Measurements from ENCODE around the gene EPG5. TPM values are rescaled to one million over a fixed set of nuclear protein-coding genes. Genes with fewer than 3 reads are reported as not detected.

The EPG5 gene, protein sequence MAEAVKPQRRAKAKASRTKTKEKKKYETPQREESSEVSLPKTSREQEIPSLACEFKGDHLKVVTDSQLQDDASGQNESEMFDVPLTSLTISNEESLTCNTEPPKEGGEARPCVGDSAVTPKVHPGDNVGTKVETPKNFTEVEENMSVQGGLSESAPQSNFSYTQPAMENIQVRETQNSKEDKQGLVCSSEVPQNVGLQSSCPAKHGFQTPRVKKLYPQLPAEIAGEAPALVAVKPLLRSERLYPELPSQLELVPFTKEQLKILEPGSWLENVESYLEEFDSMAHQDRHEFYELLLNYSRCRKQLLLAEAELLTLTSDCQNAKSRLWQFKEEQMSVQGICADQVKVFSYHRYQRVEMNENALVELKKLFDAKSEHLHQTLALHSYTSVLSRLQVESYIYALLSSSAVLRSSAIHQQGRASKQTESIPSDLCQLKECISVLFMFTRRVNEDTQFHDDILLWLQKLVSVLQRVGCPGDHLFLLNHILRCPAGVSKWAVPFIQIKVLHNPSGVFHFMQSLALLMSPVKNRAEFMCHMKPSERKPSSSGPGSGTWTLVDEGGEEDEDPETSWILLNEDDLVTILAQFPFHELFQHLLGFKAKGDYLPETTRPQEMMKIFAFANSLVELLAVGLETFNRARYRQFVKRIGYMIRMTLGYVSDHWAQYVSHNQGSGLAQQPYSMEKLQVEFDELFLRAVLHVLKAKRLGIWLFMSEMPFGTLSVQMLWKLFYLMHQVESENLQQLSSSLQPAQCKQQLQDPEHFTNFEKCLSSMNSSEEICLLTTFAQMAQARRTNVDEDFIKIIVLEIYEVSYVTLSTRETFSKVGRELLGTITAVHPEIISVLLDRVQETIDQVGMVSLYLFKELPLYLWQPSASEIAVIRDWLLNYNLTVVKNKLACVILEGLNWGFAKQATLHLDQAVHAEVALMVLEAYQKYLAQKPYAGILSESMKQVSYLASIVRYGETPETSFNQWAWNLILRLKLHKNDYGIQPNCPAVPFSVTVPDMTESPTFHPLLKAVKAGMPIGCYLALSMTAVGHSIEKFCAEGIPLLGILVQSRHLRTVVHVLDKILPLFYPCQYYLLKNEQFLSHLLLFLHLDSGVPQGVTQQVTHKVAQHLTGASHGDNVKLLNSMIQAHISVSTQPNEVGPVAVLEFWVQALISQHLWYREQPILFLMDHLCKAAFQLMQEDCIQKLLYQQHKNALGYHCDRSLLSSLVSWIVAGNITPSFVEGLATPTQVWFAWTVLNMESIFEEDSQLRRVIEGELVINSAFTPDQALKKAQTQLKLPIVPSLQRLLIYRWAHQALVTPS (N-terminal part only)
- total RNA-seq (10 to 100 TPM; 49.0 to 53.5 TPM), polyA plus RNA-seq (1 to 10 TPM; 2.8 to 4.7 (median 3.8) TPM), total RNA-seq (44.8 to 130 (median 111) reads per million in 6 experiments)

DNA sequence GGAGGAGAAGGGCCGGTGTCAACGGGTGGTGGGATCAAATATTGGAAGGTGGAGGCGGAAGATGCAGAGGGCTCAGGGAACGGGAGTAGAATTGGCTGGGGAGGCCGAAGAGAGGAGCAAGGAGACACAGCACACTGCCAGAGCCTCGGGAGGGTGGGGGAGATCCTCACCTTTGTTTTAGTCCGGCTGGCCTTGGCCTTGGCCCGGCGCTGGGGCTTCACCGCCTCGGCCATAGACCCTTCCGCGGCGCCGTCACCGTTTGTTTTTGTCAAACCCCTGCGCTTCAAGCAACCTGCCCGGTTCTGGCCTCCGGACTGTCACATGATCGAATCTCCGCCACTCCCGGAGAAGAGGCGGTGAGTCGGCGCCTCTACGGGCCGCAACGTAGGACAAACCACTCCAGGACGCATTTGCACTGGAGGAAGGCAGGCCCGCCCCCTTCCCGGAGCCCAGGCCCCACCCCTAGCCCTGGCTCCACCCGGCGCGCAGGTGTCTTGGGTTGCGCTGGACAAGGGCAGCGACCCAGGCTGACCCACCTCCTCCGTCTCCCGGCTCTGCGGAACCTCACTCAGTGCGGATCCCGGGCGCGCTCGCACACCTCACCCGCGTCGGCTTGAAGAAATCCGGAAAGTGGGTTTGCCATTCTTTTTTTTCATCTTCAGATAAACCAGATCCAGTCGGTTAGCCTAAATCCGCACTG lies at the start of gene EPG5:
TSS of gene EPG5 (minus strand) at position 323 of the 700 bp plus-strand sequence. CDS start at position 233, 90 bp downstream.
- Mint-ChIP-seq H3K4me1 (peaks cover 25 to 52% (median 44%) of the 10 kb centered on the region in 4 donors), H3K9me3 (no peaks in the 10 kb centered on the region), H3K27ac (peak within 1 kb of the TSS; percentile 86 to 98 (median 96)), H3K36me3 (peaks cover 0 to 14% (median 5%) of the 10 kb centered on the region in 3 donors), H3K4me3 (peak within 1 kb of the TSS; percentile 94 to 99 (median 98)), H3K27me3 (no peaks in the 10 kb centered on the region)
- peak; percentile 86 to 93 for ATAC-seq
- POLR2A ChIA-PET: no interaction called here
- peak; percentile 79 to 94 (median 88) for DNase-seq

DNA sequence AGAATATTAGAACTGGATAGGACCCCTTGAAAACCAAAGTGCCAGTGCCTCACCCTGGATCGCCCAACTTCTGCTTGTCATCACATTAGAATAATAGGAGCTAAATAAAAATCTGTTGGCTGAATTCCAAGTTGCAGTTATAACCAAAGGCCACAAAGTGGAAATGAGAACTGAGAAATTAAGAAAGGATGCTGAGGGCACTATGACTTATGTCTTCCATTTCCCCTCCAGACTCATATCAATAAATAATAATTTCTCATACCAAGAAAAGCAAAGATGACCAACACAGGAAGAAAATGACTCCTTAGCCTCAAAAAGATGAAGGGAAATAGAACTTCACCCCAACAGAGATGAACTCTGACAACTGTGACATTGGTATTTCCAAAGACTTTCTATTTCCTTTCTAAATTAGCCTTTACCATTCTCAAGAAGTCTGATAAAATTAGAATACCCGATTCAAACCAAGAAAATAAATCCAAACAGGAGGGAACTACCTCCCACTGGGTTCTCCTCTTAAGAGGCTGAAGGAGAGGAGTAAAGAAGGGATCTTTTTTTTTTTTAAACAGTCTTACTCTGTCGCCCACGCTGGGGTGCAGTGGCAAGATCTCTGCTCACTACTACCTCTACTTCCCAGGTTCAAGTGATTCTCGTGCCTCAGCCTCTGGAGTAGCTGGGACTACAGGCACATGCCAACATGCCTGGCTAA lies 46.5 kb upstream of the EPG5 start:
- DNase-seq (no peak), ATAC-seq (no peak)
- Mint-ChIP-seq H3K9me3 (no peaks in the 10 kb centered on the region), H3K27ac (no peak overlapping the region), H3K36me3 (peaks cover 0 to 32% (median 23%) of the 10 kb centered on the region in 3 donors), H3K27me3 (no peaks in the 10 kb centered on the region), H3K4me3 (no peak overlapping the region), H3K4me1 (peaks cover 0 to 12% (median under 1%) of the 10 kb centered on the region in 4 donors)
- POLR2A ChIA-PET: no interaction called here

DNA sequence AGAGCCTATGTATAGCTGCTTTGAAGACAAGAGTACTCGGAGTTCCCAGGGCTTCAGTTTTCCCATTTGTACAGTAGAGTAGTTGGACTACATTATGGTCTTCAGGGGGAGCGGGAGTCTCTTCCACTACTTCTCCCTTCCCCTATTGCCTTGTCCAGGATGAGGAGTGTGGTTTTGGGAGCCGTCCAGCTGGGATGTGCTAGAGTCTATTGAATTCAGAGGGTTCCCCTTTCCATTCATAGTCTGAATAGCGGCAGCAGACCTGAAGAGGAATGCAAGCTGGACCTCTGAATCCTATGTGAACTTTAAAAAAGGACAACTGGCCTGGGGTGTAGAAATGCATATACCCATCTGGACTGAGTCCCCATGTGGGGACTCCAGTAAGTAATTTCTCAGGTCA lies 43.5 kb upstream of the EPG5 start:
- H3K4me1 Mint-ChIP-seq: peaks cover 0 to 12% (median under 1%) of the 10 kb centered on the region in 4 donors
- peaks cover 0 to 37% (median 20%) of the 10 kb centered on the region in 3 donors for H3K36me3 Mint-ChIP-seq
- H3K27ac Mint-ChIP-seq: no peak overlapping the region
- ATAC-seq (no peak), DNase-seq (no peak)
- POLR2A ChIA-PET: no interaction called here
- no peak overlapping the region for H3K4me3 Mint-ChIP-seq
- no peaks in the 10 kb centered on the region for H3K9me3 Mint-ChIP-seq
- no peaks in the 10 kb centered on the region for H3K27me3 Mint-ChIP-seq

DNA sequence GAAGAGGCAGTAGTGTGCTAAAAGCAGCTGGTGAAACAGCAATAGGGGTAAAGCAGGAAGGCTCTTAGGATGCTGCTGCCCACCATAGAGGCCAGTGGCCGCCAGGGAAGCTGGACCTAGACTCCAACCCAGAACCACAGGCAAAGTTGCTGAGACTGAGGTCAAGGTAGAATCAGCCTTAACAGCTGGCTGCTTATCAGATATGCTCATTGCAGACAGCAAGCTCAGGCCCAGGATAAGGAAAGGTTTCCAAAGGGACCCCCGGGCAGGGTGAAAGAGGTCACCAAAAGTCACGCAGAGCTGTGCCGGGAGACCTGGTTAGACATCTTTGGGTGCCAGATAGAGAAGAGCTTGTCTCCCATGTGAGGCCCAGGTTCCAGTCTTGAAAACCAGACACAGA lies 42.9 kb upstream of the EPG5 start:
- Mint-ChIP-seq H3K36me3 (peaks cover 0 to 34% (median 22%) of the 10 kb centered on the region in 3 donors), H3K27me3 (no peaks in the 10 kb centered on the region), H3K4me3 (no peak overlapping the region), H3K27ac (no peak overlapping the region), H3K4me1 (peaks cover 0 to 12% (median 0%) of the 10 kb centered on the region in 4 donors), H3K9me3 (no peaks in the 10 kb centered on the region)
- POLR2A ChIA-PET: no interaction called here
- DNase-seq (no peak), ATAC-seq (no peak)

DNA sequence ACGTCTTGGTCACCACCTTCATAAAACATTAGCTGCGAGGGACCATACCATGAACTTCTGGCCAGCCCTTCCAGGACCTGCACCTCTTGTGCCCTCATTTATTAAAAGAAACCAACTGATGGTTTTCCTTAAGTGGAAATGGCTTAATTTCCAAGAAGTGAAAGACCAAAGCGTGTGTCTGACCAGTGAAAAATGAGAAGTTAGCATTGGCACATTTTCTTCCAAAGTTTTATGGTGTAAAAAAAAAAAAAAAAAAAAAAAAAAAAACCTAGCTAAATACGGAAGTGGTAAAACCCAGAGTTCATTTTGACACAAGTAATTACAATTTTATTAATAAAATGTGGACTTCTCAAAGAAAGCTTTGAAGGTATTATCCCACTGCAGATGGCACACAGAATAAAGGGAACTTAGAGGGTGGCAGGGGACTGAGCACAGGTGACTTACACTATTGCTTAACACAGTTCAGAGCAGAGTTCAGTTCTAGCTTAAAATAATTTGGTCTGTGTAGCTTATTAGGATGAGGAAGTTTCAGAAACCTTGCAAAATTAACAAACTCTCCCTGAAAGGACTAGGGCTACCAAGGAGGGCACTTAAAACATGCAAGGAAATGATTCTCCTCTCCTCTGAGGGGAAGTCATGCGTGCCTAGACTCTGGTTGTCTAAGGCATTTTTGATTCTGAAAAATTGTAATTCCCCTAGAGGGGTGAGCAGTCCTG lies 42.2 kb upstream of the EPG5 start:
- no peak overlapping the region for H3K4me3 Mint-ChIP-seq
- peaks cover 0 to 12% (median 0%) of the 10 kb centered on the region in 4 donors for H3K4me1 Mint-ChIP-seq
- no peak for DNase-seq
- no peaks in the 10 kb centered on the region for H3K27me3 Mint-ChIP-seq
- no peak overlapping the region for H3K27ac Mint-ChIP-seq
- peaks cover 0 to 34% (median 28%) of the 10 kb centered on the region in 3 donors for H3K36me3 Mint-ChIP-seq
- POLR2A ChIA-PET: no interaction called here
- ATAC-seq: no peak
- H3K9me3 Mint-ChIP-seq: no peaks in the 10 kb centered on the region

DNA sequence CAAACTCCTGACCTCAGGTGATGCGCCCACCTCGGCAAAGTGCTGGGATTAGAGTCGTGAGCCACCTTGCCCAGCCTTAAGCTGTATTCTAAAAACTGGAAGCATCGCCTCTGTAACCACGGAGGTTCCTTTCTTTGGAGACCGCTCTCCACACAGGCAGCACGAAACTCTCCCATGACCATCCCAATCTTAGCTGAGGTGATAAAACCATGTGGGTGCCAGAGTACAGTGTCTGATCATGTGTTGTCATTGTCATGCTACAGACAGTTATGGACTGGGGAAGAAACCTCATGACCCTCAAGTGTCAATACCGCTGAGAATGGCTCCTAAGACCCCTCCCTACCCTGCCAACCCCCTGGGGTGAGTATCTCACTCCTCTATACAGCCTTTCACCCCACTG lies 41.4 kb upstream of the EPG5 start:
- ATAC-seq (no peak), DNase-seq (no peak)
- Mint-ChIP-seq H3K4me3 (no peak overlapping the region), H3K36me3 (peaks cover 0 to 34% (median 28%) of the 10 kb centered on the region in 3 donors), H3K27ac (no peak overlapping the region), H3K9me3 (no peaks in the 10 kb centered on the region), H3K27me3 (no peaks in the 10 kb centered on the region), H3K4me1 (peaks cover 0 to 9% (median 0%) of the 10 kb centered on the region in 4 donors)
- POLR2A ChIA-PET: no interaction called here

DNA sequence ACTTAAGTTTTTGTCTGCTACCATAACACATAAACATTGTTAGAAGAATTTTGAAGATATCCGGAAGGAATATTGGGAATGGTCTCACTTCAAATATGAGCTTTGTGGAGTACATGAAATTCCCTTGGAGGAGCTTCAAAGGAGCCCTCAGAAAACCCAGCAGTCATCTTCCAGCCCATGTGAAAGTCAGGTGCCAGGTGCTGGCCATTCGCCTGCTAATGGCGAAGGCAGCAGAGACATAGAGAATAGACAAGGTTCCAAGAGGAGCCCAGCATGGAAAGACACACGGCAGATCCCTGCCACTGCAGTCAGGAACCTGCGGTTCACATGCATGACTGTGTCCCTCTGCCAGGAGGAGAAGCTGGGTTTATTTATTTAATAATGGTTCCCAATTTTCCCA lies 40.0 kb upstream of the EPG5 start:
- Mint-ChIP-seq H3K27ac (no peak overlapping the region), H3K36me3 (peaks cover 8 to 39% (median 33%) of the 10 kb centered on the region in 3 donors), H3K4me3 (no peak overlapping the region), H3K27me3 (no peaks in the 10 kb centered on the region), H3K9me3 (peaks cover 0 to 10% (median 4%) of the 10 kb centered on the region in 9 donors), H3K4me1 (peaks cover 0 to 8% (median 0%) of the 10 kb centered on the region in 4 donors)
- ATAC-seq (no peak), DNase-seq (no peak)
- POLR2A ChIA-PET: interaction anchor here (0.6 to 1.1 kb wide), 3 partner anchors 9 to 103 kb away, joined by 3 to 4 read pairs (median 4); no protein-coding TSS in a partner anchor

DNA sequence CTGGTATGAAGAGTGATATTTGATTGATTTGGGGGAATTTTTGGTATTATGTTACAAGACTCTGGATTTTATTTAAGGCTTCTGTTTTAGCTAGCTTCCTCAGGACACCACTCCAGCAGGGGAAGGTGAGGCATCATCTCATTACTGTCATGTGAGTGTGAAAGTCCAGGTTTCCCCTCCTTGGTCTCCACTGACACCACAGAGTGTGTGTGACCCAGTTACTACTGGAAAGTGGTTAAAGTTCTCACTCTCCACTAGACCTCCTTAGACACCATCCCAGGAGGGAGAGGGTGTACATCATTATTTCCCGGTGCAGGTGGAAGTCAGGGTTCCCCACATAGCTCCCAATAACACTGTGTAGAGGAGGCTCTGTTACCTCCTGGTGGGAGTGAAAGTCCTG lies 35.8 kb upstream of the EPG5 start:
- peaks cover 10 to 30% (median 27%) of the 10 kb centered on the region in 4 donors for H3K4me1 Mint-ChIP-seq
- H3K4me3 Mint-ChIP-seq: no peak overlapping the region
- peaks cover 8 to 26% (median 11%) of the 10 kb centered on the region in 3 donors for H3K36me3 Mint-ChIP-seq
- POLR2A ChIA-PET: interaction anchor here (0.7 to 0.9 kb wide), 2 partner anchors 9 to 126 kb away, joined by 3 read pairs; no protein-coding TSS in a partner anchor
- no peaks in the 10 kb centered on the region for H3K27me3 Mint-ChIP-seq
- no peak for DNase-seq
- ATAC-seq: no peak
- H3K9me3 Mint-ChIP-seq: peaks cover 0 to 18% (median 7%) of the 10 kb centered on the region in 9 donors
- H3K27ac Mint-ChIP-seq: peak overlapping the region in 2 of 10 donors; percentile 2 to 48

DNA sequence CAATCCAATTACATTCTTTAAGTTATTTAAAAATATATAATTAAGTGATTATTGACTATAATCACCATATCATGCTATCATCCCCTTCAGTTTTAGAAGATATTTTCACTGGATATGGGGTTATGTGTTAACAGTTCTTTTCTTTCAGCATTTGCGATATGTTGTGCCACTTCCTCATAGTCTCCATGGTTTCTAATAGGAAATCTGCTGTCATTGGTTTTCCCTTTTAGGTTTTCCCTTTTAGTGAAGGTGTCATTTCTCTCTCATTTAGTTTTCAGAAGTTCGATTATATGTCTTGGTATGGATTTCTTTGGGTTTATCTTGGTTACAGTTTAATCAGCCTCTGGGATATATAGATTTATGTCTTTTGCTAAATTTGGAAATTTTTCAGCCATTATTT lies 34.8 kb upstream of the EPG5 start:
- POLR2A ChIA-PET: no interaction called here
- peaks cover 3 to 24% (median 11%) of the 10 kb centered on the region in 3 donors for H3K36me3 Mint-ChIP-seq
- no peak for ATAC-seq
- peaks cover 0 to 18% (median 7%) of the 10 kb centered on the region in 9 donors for H3K9me3 Mint-ChIP-seq
- no peak overlapping the region for H3K4me3 Mint-ChIP-seq
- H3K4me1 Mint-ChIP-seq: peaks cover 10 to 38% (median 34%) of the 10 kb centered on the region in 4 donors
- H3K27ac Mint-ChIP-seq: peak overlapping the region in 1 of 10 donors; percentile 16
- no peak for DNase-seq
- H3K27me3 Mint-ChIP-seq: no peaks in the 10 kb centered on the region

DNA sequence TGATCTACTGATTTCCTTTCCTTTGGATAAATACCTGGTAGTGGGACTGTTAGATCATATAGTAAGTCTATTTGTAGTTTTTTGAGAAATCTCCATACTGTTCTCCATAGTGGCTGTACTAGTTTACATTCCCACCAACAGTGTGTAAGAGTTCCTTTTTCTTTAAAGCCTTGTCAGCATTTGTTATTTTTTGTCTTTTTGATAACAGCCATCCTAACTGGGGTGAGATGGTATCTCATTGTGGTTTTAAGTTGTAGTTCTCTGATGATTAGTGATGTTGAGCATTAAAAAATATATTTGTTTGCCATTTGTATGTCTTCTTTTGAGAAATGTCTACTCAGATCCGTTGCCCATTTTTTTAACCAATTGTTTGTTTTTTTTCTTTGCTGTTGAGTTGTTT lies 33.9 kb upstream of the EPG5 start:
- Mint-ChIP-seq H3K27me3 (no peaks in the 10 kb centered on the region), H3K27ac (peak overlapping the region in 7 of 10 donors; percentile 8 to 74 (median 26)), H3K4me3 (peak overlapping the region in 2 of 10 donors; percentile 4 to 15), H3K9me3 (peaks cover 0 to 18% (median 7%) of the 10 kb centered on the region in 9 donors), H3K4me1 (peaks cover 10 to 44% (median 39%) of the 10 kb centered on the region in 4 donors), H3K36me3 (peaks cover 3 to 22% (median 11%) of the 10 kb centered on the region in 3 donors)
- POLR2A ChIA-PET: no interaction called here
- ATAC-seq (no peak), DNase-seq (no peak)
